GM12801 (cell line): Measurements from ENCODE around the gene WDR70.

Source experiments
- CTCF ChIP-seq: IDR thresholded peaks from one replicate; pipeline ENCODE4 v1.5.1; 2011; ENCODE audit warnings: control low read depth; ENCODE audit not compliant: insufficient read length; ENCODE audit errors: extremely low read depth

Gene WDR70

GRCh38 chr5:37400501-37400900 lies 21.4 kb downstream of the WDR70 start:
- no peak for TF ChIP-seq CTCF

GRCh38 chr5:37412515-37412914 lies 33.4 kb downstream of the WDR70 start:
- TF ChIP-seq CTCF: no peak

- TF ChIP-seq CTCF: no peak
Measured at GRCh38 chr5:37417347-37417746, 38.2 kb downstream of the WDR70 start.

- no peak for TF ChIP-seq CTCF
Measured at GRCh38 chr5:37424441-37424840, 45.3 kb downstream of the WDR70 start.

GRCh38 chr5:37428044-37428443 lies 48.9 kb downstream of the WDR70 start:
- TF ChIP-seq CTCF: no peak

- TF ChIP-seq CTCF: no peak
Measured at GRCh38 chr5:37435261-37435660, 56.1 kb downstream of the WDR70 start.

- no peak for TF ChIP-seq CTCF
Measured at GRCh38 chr5:37436146-37436934, 57.2 kb downstream of the WDR70 start.

GRCh38 chr5:37437711-37438110 lies 58.6 kb downstream of the WDR70 start:
- no peak for TF ChIP-seq CTCF
